ENCODE results near the gene CFAP92. TPM values are rescaled to one million over a fixed set of nuclear protein-coding genes. Genes with fewer than 3 reads are reported as not detected.
A peak's percentile ranks its signal among the peaks of the same experiment; 100 is the strongest.
"Not testable (repeated sequence)": the region's sequence is repeated elsewhere in the genome, so short reads cannot be mapped to it uniquely, and the experiment has no call there.

Gene CFAP92
- total RNA-seq, 1 experiment from 2014 or later = 0.92 TPM

DNA sequence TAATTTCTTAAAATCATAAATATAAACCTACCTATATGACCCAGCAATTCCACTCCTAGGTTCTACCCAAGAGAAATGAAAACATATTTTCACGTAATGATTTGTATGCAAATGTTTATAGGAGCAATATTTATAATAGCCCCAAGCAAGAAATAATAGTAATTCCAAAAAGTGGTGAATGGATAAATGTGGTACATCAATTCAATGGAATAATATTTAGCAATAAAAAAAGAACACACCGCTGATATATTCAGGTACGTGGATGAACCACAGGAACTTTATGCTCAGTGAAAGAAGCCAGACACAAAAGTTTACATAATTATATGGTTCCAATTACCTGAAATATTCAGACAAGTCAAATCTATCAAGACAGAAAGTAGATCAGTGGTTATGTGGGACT lies 64.5 kb downstream of the CFAP92 start:
- no peak overlapping the region for H3K18ac ChIP-seq (ENCODE audit: insufficient read length, low read depth, low read length)
- DNase-seq = no peak
- no peaks in the 10 kb centered on the region for H3K79me2 ChIP-seq (ENCODE audit: insufficient read depth, low read length)
- no peaks in the 10 kb centered on the region for H3K79me1 ChIP-seq (ENCODE audit: insufficient read depth, low read depth, low read length, poor library complexity, severe bottlenecking)
- no peak overlapping the region for H3K4ac ChIP-seq (ENCODE audit: low read depth, low read length)
- no peak overlapping the region for H3K9ac ChIP-seq (ENCODE audit: extremely low read depth, insufficient read length, low read length)
- no peak overlapping the region for H4K8ac ChIP-seq (replicated peaks; ENCODE audit: insufficient read length, low read depth, low read length)
- H3K27me3 ChIP-seq (ENCODE audit: insufficient read depth, low read length) = no peaks in the 10 kb centered on the region
- H3K27ac ChIP-seq (ENCODE audit: insufficient read length, low read depth, low read length) = no peak overlapping the region
- Mint-ChIP-seq H3K27me3 (ENCODE audit: low read depth) (peaks cover 29% of the 10 kb centered on the region), H3K4me3 (no peak overlapping the region), H3K4me1 (no peaks in the 10 kb centered on the region), H3K36me3 (ENCODE audit: insufficient read depth in 1 of 3, low read depth in 3 of 3) (peaks cover 8 to 21% (median 13%) of the 10 kb centered on the region in 3 experiments), H3K9me3 (peaks cover 47 to 48% of the 10 kb centered on the region in 2 experiments), H3K27ac (no peak overlapping the region)
- H2BK20ac ChIP-seq (ENCODE audit: low read depth, low read length, poor library complexity, severe bottlenecking) = no peak overlapping the region
- H3T11ph ChIP-seq (ENCODE audit: low read length) = no peak overlapping the region
- TF ChIP-seq CTCF (conservative IDR thresholded peaks at IDR 0.05) = no peak
- H4K91ac ChIP-seq (ENCODE audit: insufficient read length, low read depth, low read length) = no peak overlapping the region
- H3K23me2 ChIP-seq (ENCODE audit: insufficient read length, low read depth, low read length, poor library complexity, severe bottlenecking) = no peaks in the 10 kb centered on the region
- H3K4me1 ChIP-seq (ENCODE audit: insufficient read depth, low read length) = no peaks in the 10 kb centered on the region
- H2BK120ac ChIP-seq (ENCODE audit: low read depth, low read length, poor library complexity, severe bottlenecking) = no peak overlapping the region
- no peak overlapping the region for H2AFZ ChIP-seq (ENCODE audit: low read length)
- H3K23ac ChIP-seq (ENCODE audit: insufficient read length, low read depth, low read length) = no peak overlapping the region
- H3K9me3 ChIP-seq (ENCODE audit: control insufficient read depth, low read depth, low read length) = peaks cover 24% of the 10 kb centered on the region
- WGBS (ENCODE audit: extremely low coverage, insufficient read length, low lambda C conversion rate) = no CpG with 5 or more reads among the region's 3 CpGs
- H3K56ac ChIP-seq (ENCODE audit: insufficient read length, low read depth, low read length) = no peak overlapping the region
- H4K5ac ChIP-seq (ENCODE audit: insufficient read length, low read depth, low read length) = no peak overlapping the region
- no peak overlapping the region for H3K14ac ChIP-seq (ENCODE audit: insufficient read depth, low read length)
- no peak overlapping the region for H2AK5ac ChIP-seq (ENCODE audit: insufficient read length, low read length)
- H2BK15ac ChIP-seq (ENCODE audit: low read depth, low read length) = no peak overlapping the region
- no peaks in the 10 kb centered on the region for H4K20me1 ChIP-seq (ENCODE audit: control insufficient read depth, insufficient read depth, insufficient read length)
- H3K4me2 ChIP-seq (ENCODE audit: insufficient read depth, insufficient read length, low read length) = no peak overlapping the region
- no peak overlapping the region for H2BK12ac ChIP-seq (ENCODE audit: insufficient read length, low read depth, low read length)
- H2BK5ac ChIP-seq (ENCODE audit: insufficient read length, low read length) = no peak overlapping the region

DNA sequence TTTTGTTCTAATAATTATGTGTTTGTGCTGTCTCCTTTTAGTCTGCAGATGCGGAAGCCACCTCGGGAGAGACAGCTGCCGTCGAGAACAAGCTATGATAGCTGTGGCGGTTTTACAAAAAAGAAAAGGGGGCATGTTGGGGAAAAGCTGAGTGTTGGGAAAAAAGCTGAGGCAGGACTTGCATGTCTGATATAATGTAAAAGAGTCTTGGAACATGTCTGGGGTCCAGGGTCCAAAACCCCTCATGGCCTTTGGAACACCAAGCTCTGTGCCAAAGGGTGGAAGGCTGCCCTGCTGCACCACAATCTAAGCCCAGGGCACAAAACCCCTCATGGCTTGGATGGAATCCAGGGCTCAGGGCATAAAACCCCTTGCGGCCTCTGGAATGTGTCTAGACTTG lies 69.9 kb downstream of the CFAP92 start:
- H3K9me3 Mint-ChIP-seq = peaks cover 88 to 92% of the 10 kb centered on the region in 2 experiments
- not testable (repeated sequence) for H3K27me3 ChIP-seq (ENCODE audit: insufficient read depth, low read length)

More for the DNA sequence above, 69.9 kb downstream of the CFAP92 start:
- not testable (repeated sequence) for H3K14ac ChIP-seq (ENCODE audit: insufficient read depth, low read length); H3K79me2 ChIP-seq (ENCODE audit: insufficient read depth, low read length); H2AFZ ChIP-seq (ENCODE audit: low read length); H3T11ph ChIP-seq (ENCODE audit: low read length); H3K4me1 Mint-ChIP-seq; H2AK5ac ChIP-seq (ENCODE audit: insufficient read length, low read length); H3K4me2 ChIP-seq (ENCODE audit: insufficient read depth, insufficient read length, low read length); H4K5ac ChIP-seq (ENCODE audit: insufficient read length, low read depth, low read length); H3K9ac ChIP-seq (ENCODE audit: extremely low read depth, insufficient read length, low read length); H3K18ac ChIP-seq (ENCODE audit: insufficient read length, low read depth, low read length); H3K27ac ChIP-seq (ENCODE audit: insufficient read length, low read depth, low read length); H3K79me1 ChIP-seq (ENCODE audit: insufficient read depth, low read depth, low read length, poor library complexity, severe bottlenecking); H2BK5ac ChIP-seq (ENCODE audit: insufficient read length, low read length); H3K56ac ChIP-seq (ENCODE audit: insufficient read length, low read depth, low read length); H3K4ac ChIP-seq (ENCODE audit: low read depth, low read length); H2BK20ac ChIP-seq (ENCODE audit: low read depth, low read length, poor library complexity, severe bottlenecking); H2BK15ac ChIP-seq (ENCODE audit: low read depth, low read length); H3K27ac Mint-ChIP-seq; H4K91ac ChIP-seq (ENCODE audit: insufficient read length, low read depth, low read length); H3K4me1 ChIP-seq (ENCODE audit: insufficient read depth, low read length); H3K23me2 ChIP-seq (ENCODE audit: insufficient read length, low read depth, low read length, poor library complexity, severe bottlenecking); H4K20me1 ChIP-seq (ENCODE audit: control insufficient read depth, insufficient read depth, insufficient read length); H3K23ac ChIP-seq (ENCODE audit: insufficient read length, low read depth, low read length); H2BK12ac ChIP-seq (ENCODE audit: insufficient read length, low read depth, low read length); H3K4me3 Mint-ChIP-seq; H4K8ac ChIP-seq (replicated peaks; ENCODE audit: insufficient read length, low read depth, low read length); H2BK120ac ChIP-seq (ENCODE audit: low read depth, low read length, poor library complexity, severe bottlenecking)
- Mint-ChIP-seq H3K27me3 (ENCODE audit: low read depth) (peaks cover 61% of the 10 kb centered on the region), H3K36me3 (ENCODE audit: insufficient read depth in 1 of 3, low read depth in 3 of 3) (peaks cover 37 to 67% (median 46%) of the 10 kb centered on the region in 3 experiments)
- peak; percentile 9 for DNase-seq
- no CpG with 5 or more reads among the region's 6 CpGs for WGBS (ENCODE audit: extremely low coverage, insufficient read length, low lambda C conversion rate)
- H3K9me3 ChIP-seq (ENCODE audit: control insufficient read depth, low read depth, low read length) = peaks cover 56% of the 10 kb centered on the region
